GM19455 (cell line): ENCODE measurements around the gene EHBP1.

Source experiments
- ATAC-seq: cut with Tn5 transposase; IDR thresholded peaks from one replicate; pipeline ENCODE4 v1.9.1; 2021; ENCODE audit not compliant: unreplicated experiment

EHBP1 gene

GRCh38 chr2:62940697-62941096, 235.2 kb downstream of the EHBP1 start:
- no peak for ATAC-seq

- ATAC-seq = no peak
Measured at GRCh38 chr2:62941413-62941812, 235.9 kb downstream of the EHBP1 start.

GRCh38 chr2:62944362-62944761, 238.8 kb downstream of the EHBP1 start:
- ATAC-seq = no peak

- ATAC-seq = no peak
Measured at GRCh38 chr2:62947403-62947802, 241.9 kb downstream of the EHBP1 start.

GRCh38 chr2:62956651-62957050, 251.1 kb downstream of the EHBP1 start:
- ATAC-seq = no peak

GRCh38 chr2:62958206-62958605, 252.7 kb downstream of the EHBP1 start:
- no peak for ATAC-seq

- ATAC-seq = no peak
Measured at GRCh38 chr2:62964050-62964449, 258.5 kb downstream of the EHBP1 start.

- no peak for ATAC-seq
Measured at GRCh38 chr2:62964671-62965070, 259.2 kb downstream of the EHBP1 start.

- ATAC-seq = no peak
Measured at GRCh38 chr2:62966991-62967390, 261.5 kb downstream of the EHBP1 start.

- ATAC-seq = no peak
Measured at GRCh38 chr2:62968168-62968567, 262.7 kb downstream of the EHBP1 start.

- no peak for ATAC-seq
Measured at GRCh38 chr2:62968668-62969067, 263.2 kb downstream of the EHBP1 start.

GRCh38 chr2:62971936-62972335, 266.4 kb downstream of the EHBP1 start:
- no peak for ATAC-seq

GRCh38 chr2:62972601-62973000, 267.1 kb downstream of the EHBP1 start:
- no peak for ATAC-seq

GRCh38 chr2:62974999-62975398, 269.5 kb downstream of the EHBP1 start:
- no peak for ATAC-seq

GRCh38 chr2:62991605-62992004, 286.1 kb downstream of the EHBP1 start:
- ATAC-seq = no peak

- ATAC-seq = no peak
Measured at GRCh38 chr2:62992561-62992960, 287.0 kb downstream of the EHBP1 start.

GRCh38 chr2:62994206-62994605, 288.7 kb downstream of the EHBP1 start:
- no peak for ATAC-seq

- no peak for ATAC-seq
Measured at GRCh38 chr2:62996534-62997186, 291.1 kb downstream of the EHBP1 start.

- no peak for ATAC-seq
Measured at GRCh38 chr2:62998949-62999348, 293.4 kb downstream of the EHBP1 start.

- no peak for ATAC-seq
Measured at GRCh38 chr2:62999905-63000304, 294.4 kb downstream of the EHBP1 start.

- no peak for ATAC-seq
Measured at GRCh38 chr2:63000801-63001200, 295.3 kb downstream of the EHBP1 start.

- no peak for ATAC-seq
Measured at GRCh38 chr2:63001576-63001975, 296.1 kb downstream of the EHBP1 start.

GRCh38 chr2:63003351-63003750, 297.8 kb downstream of the EHBP1 start:
- no peak for ATAC-seq
